ENCODE data around the gene SPO11.

SPO11 gene

DNA sequence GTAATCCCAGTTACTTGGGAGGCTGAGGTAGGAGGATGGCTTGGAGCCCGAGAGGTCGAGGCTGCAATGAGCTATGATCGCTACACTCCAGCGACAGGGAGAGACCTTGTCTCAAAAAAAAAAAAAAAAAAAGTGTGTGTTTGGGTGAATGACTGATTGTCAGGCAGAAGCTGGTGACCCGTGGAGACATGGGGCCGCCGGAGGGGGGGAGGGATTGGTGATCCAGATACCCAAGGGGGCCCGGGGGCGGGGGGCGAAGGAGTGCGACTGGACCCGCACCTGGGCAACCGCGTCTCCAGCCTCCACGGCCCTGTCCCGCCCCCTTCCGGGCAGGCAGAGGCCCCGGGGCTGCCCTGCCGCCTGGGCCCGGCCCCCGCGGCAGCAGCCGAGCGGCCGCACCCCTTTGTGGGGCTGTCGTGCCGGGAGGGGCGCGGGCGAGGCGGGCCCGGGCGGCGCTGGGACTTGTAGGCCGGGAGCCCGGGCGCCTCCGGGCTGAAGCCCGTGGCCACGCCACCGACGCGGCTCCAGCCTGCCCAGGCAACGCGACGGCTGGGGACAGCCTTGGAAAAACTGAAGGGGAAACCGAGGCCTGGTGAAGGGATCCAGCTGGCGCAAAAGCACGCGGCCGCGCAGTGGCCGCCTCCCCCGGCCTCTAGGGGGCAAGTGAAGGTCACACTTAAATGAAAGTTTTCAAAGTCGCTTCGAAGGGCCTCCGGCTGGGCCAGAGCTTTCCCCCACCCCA is 59.5 kb downstream of the SPO11 start:
- peaks cover 30% of the 10 kb centered on the region for H3K4me1 ChIP-seq (ENCODE audit: control insufficient read depth, insufficient read depth, low read length)
- H3K9me3 ChIP-seq (ENCODE audit: control insufficient read depth, low read length), result no peaks in the 10 kb centered on the region
- no peaks in the 10 kb centered on the region for H3K27me3 ChIP-seq (replicated peaks; ENCODE audit: control insufficient read depth, insufficient read depth, low read length)
- DNase-seq (ENCODE audit: low read depth), result peak; percentile 6
- peak overlapping the region; percentile 68 for H3K4me3 ChIP-seq (ENCODE audit: low read length)
- H3K36me3 ChIP-seq (ENCODE audit: control insufficient read depth, insufficient read depth, low read length, severe bottlenecking), result peaks cover 8% of the 10 kb centered on the region
- peak overlapping the region; percentile 79 for H3K9ac ChIP-seq (ENCODE audit: low read length)

DNA sequence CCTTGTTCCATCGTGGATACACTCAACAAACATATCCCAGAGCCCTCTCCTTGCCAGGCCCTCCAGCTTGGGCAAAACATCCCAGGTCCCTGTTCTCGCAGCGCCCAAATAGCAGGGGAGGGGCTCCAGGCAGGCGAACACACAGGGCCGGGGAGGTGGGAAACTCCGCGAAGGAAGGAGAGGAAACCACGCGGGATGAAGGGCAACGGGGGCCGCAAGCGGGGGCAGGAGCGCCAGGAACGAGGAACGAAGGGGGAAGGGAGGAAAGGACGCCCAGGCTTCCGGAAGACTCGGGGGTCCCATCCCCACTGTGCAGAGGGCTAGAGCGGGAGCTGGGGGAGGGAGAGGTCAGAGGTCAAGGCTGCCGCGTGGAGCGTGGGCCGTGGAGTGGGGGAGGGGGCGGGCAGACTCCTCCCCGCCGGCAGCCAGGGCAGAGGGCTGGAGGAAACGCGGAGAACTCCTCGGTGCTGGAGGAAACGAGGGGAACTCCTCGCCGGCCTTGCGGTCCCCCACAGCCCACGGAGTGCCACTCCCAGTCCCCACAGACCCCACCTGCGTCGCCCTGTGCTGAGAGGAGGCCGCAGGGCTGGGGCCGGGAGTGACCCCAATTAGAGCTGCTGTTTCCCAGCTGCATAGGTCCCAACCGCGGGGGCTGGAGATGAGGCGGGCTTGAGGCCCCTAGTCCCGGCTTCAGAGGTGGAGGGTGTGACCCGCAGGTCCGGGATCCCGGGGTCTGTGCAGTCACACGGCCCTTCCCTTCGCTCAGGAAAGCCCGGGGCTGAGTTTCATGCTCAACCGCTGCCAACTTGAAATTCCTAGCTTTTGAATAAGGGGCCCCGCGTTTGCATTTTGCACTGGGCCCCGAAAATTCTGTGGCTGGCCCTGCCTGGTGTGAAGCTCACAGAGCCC is 60.3 kb downstream of the SPO11 start:
- Histone ChIP-seq H3K4me1 (ENCODE audit: control insufficient read depth, insufficient read depth, low read length) (peaks cover 34% of the 10 kb centered on the region), H3K9me3 (ENCODE audit: control insufficient read depth, low read length) (no peaks in the 10 kb centered on the region), H3K9ac (ENCODE audit: low read length) (peak overlapping the region; percentile 79), H3K4me3 (ENCODE audit: low read length) (peak overlapping the region; percentile 68), H3K36me3 (ENCODE audit: control insufficient read depth, insufficient read depth, low read length, severe bottlenecking) (peaks cover 8% of the 10 kb centered on the region), H3K27me3 (replicated peaks; ENCODE audit: control insufficient read depth, insufficient read depth, low read length) (no peaks in the 10 kb centered on the region)
- no peak for DNase-seq (ENCODE audit: low read depth)

DNA sequence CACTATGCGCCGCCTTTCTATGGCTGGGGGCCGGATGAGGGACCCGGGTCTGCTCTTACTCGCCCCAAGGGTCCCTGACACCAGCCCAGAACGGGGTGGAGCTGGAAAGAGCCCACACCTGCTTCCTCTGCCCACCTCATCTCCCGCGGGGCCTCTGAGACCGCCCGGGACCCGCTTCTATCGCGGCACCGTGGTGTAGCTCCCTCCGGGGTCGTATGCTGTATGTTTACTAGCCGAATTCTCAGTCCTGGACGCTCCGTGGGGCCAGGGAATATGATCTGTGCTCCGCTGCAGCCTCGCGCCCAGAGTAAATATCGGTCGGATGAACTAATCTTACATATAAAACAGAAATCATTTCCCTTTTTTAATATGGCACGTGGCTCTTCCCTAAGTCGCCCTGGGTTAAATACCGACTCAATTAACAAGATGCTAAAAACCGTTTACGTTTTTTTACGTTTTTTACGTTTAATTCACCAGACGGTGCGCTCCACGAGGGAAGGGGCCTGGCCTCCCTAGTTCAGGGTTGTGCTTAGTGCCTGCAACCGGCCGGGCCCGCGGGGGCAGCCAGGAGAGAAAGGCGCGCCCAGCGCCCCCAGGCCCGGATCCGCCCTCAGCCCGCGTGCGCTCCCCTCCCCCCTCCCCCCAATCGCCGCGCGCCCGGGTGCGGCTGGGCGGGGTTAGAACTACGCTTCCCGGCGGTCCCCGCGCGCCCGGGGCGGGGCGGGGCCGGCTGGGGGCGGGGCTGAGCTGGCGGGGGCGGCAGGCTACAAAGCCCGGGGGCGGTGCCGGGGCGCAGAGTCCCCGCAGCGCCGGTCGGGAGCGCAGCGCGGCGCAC is 61.2 kb downstream of the SPO11 start, which contains the start of gene RBM38:
Gene RBM38 (plus strand): TSS at position 793 of the 835 bp plus-strand sequence. CDS start 186 bp downstream, outside the sequence.
- DNase-seq (ENCODE audit: low read depth), result peak; percentile 85
- Histone ChIP-seq H3K9me3 (ENCODE audit: control insufficient read depth, low read length) (no peaks in the 10 kb centered on the region), H3K9ac (ENCODE audit: low read length) (peak within 1 kb of the TSS; percentile 83), H3K4me3 (ENCODE audit: low read length) (peak within 1 kb of the TSS; percentile 86), H3K27me3 (replicated peaks; ENCODE audit: control insufficient read depth, insufficient read depth, low read length) (no peaks in the 10 kb centered on the region), H3K36me3 (ENCODE audit: control insufficient read depth, insufficient read depth, low read length, severe bottlenecking) (peaks cover 8% of the 10 kb centered on the region), H3K4me1 (ENCODE audit: control insufficient read depth, insufficient read depth, low read length) (peaks cover 42% of the 10 kb centered on the region)

DNA sequence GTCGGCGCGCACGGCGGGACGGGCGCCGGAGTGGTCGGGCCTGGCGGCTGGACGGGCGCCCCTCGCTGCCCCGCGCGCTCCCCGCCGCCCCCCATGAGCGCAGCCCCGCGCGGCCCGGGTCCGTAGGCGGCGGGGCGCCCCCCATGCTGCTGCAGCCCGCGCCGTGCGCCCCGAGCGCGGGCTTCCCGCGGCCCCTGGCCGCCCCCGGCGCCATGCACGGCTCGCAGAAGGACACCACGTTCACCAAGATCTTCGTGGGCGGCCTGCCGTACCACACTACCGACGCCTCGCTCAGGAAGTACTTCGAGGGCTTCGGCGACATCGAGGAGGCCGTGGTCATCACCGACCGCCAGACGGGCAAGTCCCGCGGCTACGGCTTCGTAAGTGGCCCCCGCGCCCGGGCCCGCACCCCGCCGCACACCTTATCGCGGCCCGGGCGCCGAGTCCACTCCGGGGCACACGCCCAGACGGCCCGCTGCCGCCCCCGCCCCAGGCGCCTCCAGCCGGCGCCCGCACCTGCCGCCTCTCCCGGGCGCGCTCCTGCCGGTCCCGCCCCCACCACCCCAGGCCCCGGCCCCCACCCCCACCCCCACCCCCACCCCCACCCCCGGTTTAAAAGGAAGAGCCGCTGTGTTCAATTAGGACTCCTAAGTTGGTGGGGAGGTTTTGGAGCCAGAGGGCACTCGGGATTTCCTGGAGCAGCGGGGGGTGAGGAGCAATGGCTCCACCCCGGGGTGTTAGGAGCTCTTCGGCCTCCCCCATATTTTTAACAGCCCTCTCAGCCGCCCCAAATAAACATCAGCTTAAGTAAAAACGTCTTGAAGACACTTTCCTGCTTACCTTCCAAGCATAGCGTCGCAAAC is 62.1 kb downstream of the SPO11 start:
- DNase-seq (ENCODE audit: low read depth), result peak; percentile 44
- peaks cover 47% of the 10 kb centered on the region for H3K4me1 ChIP-seq (ENCODE audit: control insufficient read depth, insufficient read depth, low read length)
- peak overlapping the region; percentile 83 for H3K9ac ChIP-seq (ENCODE audit: low read length)
- no peaks in the 10 kb centered on the region for H3K9me3 ChIP-seq (ENCODE audit: control insufficient read depth, low read length)
- peaks cover 11% of the 10 kb centered on the region for H3K36me3 ChIP-seq (ENCODE audit: control insufficient read depth, insufficient read depth, low read length, severe bottlenecking)
- H3K4me3 ChIP-seq (ENCODE audit: low read length), result peak overlapping the region; percentile 86
- no peaks in the 10 kb centered on the region for H3K27me3 ChIP-seq (replicated peaks; ENCODE audit: control insufficient read depth, insufficient read depth, low read length)

DNA sequence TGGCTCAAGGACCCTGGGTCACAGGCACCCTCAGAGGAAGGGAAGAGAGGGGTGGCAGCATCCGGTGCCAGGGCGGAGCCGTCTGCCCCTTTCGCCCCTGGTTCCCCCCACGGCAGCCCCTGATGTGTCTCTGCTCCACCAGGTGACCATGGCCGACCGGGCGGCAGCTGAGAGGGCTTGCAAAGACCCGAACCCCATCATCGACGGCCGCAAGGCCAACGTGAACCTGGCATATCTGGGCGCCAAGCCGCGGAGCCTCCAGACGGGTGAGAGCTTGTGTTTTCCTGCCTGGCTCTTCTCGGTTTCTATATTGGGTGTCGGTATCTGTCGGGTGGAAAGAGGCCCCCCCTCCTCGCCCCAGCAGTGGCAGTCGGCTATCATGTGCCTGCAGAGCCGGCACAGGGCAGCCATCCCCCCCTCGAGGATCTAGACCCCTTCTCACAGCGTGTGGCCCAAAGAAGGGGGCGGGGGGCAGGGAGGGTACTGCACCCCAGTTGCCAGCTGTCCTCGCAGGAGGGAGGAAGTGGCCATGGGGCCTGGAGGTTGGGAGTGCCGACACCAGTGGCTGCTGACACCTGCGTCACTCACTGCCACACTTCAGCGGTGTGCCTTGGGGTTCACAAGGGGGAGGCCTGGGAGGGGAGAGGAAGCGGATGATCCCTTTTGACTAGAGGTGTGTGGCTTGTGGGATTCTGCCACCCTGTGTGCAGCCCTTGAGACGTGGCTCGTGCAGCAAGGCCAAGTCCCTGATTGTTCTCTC is 63.1 kb downstream of the SPO11 start:
- peaks cover 21% of the 10 kb centered on the region for H3K36me3 ChIP-seq (ENCODE audit: control insufficient read depth, insufficient read depth, low read length, severe bottlenecking)
- H3K9ac ChIP-seq (ENCODE audit: low read length), result peak overlapping the region; percentile 66
- H3K4me3 ChIP-seq (ENCODE audit: low read length), result peak overlapping the region; percentile 86
- DNase-seq (ENCODE audit: low read depth), result no peak
- H3K9me3 ChIP-seq (ENCODE audit: control insufficient read depth, low read length), result no peaks in the 10 kb centered on the region
- no peaks in the 10 kb centered on the region for H3K27me3 ChIP-seq (replicated peaks; ENCODE audit: control insufficient read depth, insufficient read depth, low read length)
- peaks cover 42% of the 10 kb centered on the region for H3K4me1 ChIP-seq (ENCODE audit: control insufficient read depth, insufficient read depth, low read length)
